NCI-H1694 treated with DMSO at 0.1 percent for 48 hours (cell line): ENCODE results near the gene TPRA1.

ENCODE experiments used
- DNase-seq: peaks from one replicate; lab custom pipeline; 2025; lab: John Stamatoyannopoulos, UW

TPRA1 gene

GRCh38 chr3:127590282-127590592, 296 bp downstream of the TPRA1 start:
- DNase-seq, result no peak

- DNase-seq, result no peak
These were observed 792 bp downstream of the TPRA1 start for GRCh38 chr3:127589600-127590281.

DNA sequence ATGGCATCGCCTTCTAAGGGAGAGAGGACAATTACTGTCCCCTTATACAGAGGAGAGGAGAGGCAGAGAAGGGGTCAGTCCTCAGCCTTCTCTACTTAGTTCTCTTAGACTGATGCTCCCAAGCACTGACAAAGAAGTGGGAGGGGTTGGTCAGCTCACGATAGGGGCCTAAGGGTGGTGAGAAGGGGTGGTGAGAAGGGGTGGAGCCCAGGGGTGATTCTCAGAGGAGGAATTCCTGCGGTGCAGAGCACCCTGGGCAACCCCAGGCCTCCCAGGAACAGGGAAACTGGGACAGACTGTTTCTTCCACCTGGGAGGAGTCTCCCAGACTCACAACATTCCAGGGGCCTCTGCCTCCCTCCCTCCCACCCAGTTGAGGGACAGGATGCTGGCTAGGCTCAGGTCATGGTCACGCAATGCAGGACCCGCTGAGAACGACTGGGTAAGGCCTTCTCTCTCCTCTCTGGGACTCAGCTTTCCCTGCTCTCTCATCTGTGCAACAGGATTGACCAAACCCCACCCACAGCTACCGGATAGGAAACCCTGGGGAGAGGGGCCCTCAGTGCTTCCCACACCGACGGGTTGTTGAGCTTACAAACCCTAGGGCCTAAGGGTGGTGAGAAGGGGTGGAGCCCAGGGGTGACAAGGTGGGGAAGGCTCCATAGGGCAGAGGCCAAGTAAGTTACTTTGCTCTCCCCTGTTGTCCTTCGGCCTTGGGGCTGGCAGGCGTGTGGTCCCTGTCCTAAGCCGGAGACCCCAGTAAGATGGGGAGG, 1.5 kb downstream of the TPRA1 start:
- DNase-seq, result no peak

DNA sequence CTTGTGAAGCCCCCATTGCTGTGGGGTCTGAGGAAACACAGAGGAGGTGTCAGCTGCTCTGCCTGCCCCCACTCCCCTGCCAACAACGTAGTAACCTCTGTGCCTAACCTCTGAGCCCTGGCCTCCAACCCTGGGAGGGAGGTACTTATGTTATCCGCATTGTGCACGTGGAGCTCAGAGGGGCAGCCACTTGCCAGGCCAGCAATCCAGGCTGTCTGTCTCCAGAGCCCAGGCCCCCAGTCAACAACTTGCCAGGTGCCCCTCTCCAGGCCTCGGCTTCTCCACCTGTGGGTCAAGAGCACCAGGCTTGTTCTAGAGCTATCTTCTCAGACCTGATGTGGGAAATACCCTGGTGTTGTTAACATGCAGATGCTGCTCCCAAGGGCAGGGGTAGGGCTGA, 2.7 kb downstream of the TPRA1 start:
- DNase-seq, result no peak

DNA sequence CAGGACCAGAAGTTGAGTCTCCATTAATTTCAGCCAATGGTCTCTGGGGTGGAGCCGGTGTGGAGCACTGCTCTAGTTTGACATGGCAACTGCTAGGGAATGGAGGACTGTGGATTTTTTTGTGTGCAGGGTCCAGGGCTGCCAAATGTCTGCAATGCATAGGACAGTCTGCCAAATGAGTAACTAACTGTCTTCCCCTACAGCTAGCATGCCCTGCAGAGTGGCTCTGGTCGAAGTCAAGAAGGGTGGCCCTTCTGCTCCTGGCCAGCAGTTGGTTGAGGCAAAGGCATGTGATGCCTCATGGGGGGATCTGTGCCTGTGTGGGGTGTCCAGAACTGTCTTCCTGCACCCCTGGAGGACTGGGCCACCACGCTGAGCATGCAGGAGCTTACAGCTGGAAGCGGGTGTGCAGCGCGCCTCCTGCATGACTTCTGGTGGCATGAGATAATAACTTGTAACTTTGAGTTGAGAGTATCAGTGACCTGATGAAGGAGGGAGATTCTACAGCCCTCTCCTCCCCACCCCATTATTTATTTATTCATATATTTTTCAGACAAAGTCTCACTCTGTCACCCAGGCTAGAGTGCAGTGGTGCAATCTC, 4.6 kb downstream of the TPRA1 start:
- DNase-seq, result no peak

- DNase-seq, result no peak
These were observed 5.2 kb downstream of the TPRA1 start for GRCh38 chr3:127585163-127585812.

- DNase-seq, result no peak
These were observed 5.8 kb downstream of the TPRA1 start for GRCh38 chr3:127584734-127585133.

GRCh38 chr3:127580327-127581060, 10.0 kb downstream of the TPRA1 start:
- no peak for DNase-seq

GRCh38 chr3:127578802-127579201, 11.7 kb downstream of the TPRA1 start:
- no peak for DNase-seq

DNA sequence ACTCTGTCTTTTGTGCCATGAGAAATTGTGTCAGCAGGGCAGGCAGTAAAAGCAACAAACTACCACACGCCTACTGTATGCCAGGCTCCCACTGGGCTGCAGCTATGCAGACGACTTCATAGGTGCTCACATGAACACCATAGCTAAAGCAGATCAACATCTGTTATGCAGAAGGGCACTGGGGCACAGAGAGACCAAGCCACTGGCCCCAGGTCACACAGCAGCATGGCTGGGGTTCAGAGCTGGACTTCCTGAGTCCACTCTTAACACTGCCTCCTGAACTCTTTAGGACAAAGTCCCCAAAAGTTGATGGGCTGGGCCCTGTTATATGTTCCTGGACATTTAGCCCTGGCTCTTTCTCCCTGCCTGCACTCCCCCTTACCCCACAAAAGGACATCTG, 12.4 kb downstream of the TPRA1 start:
- no peak for DNase-seq

DNA sequence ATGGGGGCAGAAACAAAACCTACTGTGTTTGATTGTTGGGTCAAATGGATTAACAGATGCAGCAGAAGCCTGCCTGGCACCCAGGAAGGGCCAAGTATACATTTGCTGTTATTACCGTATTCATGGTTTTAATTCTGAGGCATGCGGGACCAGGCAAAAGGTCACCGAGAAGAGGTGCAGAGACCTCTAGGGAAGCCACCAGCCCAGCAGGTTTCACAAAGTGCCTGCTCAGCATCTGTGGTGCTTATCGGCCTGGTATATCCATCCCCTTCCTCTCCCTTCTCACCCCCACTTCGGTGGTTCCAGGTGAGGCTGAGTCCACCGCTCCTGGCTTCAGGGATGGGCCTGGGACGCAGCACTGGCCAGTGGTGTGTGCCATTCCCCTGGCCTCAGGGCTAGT, 13.1 kb downstream of the TPRA1 start:
- DNase-seq, result no peak

- peak; percentile 83 for DNase-seq
These were observed 15.4 kb downstream of the TPRA1 start for GRCh38 chr3:127574880-127575878.

GRCh38 chr3:127573912-127574311, 16.6 kb downstream of the TPRA1 start:
- no peak for DNase-seq

DNA sequence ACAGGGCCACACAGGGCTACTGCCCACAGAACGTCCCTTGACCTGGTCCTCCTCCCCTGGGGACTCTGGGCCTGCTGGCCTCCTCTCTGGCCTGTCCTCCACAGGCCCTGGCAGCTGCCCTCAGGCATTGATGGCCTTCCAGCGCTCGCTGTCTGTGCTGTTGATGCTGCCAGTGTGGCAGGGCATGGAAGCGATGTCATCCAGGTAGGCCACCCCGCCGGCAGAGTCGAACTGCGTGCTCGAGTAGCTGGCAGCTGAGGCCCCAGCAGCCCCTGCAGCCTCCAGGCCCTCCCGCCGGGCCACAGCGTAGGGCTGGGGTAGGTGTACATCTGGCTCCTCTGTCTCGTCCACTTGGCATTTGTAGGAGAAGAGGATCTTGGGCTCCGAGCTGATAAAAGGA, 17.1 kb downstream of the TPRA1 start:
- DNase-seq, result no peak

DNA sequence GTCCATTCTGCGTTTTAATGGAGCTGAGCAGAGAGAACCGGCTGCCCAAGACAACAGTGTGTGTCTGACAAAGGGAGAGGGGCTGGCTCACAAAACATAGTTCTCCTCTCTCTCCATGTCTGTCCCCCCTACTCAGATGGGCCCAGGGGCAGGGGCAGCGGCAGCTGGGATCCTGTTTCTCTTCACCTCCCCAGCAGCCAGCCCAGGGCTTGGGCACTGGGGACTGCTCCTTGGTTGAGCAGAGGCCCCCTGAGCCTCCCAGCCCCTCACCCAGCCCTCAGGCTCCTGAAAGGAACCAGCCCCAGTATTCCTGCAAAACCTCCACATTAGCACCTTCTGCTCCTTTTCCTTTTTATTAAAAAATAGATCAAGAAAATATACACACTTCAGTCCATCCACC, 17.8 kb downstream of the TPRA1 start:
- DNase-seq, result no peak

DNA sequence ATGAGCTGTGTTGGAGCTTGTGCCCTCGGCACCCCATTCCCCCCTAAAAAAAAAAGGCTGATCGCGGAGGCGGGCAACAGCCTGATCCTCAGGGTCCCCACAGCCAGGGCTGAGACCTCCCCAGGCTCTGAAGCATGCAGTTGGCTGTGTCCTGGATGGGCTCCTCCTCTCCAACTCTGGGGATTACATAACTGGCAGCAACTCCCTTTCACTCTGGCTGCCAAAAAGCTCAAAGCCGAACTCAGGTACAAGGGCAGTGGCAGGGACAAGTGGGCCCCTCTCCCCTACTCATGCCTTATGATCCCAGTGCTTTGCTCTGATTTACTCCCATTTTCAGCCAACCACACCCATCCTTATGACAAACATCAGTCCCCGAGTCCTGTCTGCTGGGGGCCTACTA, 18.3 kb downstream of the TPRA1 start:
- DNase-seq, result no peak

GRCh38 chr3:127570520-127570919, 20.0 kb downstream of the TPRA1 start:
- no peak for DNase-seq

DNA sequence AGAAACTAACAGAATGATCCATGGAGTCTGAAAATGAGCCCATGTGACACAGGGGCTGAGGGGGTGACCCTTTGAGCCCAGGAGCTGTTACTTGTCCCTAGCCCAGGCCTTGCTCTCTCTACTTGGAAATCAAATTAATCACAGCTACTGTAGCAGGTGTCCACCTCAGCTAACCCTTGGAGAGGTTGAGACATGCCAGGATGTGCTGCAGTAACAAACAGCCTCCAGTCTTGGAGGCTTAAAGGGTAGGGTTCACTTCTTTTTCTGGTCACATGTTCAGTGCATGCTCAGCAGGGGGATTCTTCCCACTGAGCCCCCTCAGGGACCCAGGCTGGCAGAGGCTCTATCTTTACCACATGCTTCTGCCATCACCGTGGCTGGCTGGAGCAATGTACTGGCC, 21.4 kb downstream of the TPRA1 start:
- no peak for DNase-seq

DNA sequence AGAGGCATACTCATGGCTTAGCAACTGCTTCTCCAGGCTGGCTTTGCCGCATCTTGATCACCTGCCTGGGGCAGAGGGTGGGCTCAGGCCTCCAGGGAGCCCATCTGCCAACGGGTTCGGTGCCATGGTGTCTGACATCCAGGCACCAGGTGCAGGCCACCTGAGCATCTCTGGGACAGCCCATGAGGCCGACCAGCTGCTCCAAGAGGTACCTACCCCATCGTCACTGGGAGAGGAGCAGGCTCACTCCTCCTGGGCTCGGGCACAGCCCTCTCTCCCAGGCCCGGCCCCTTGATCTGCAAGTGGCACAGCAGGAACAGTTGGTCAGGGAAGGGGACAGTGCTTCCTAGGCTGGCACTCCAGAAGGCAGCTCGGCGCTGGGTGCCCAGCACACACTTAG, 21.9 kb downstream of the TPRA1 start:
- DNase-seq, result no peak

- no peak for DNase-seq
These were observed 23.7 kb downstream of the TPRA1 start for GRCh38 chr3:127566833-127567232.

DNA sequence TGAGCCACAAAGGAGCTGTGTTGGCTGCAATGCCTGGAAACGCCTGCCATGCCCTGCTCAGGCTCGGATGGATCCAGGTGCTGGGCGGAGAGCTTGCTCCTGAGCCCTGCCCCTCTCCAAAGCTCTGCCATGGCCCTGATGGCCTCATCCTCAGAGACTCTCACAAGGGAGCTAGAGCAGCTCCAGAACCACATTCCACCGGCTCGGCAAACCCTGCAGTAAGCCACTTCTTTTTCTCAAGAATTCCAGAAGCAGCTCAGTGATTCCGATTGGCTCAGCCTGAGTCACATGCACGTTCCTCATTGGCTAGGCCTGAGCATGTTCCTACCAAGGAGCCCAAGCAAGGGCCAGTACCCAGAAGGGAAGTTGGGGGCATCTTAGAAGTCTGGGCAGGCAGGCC, 24.8 kb downstream of the TPRA1 start:
- no peak for DNase-seq
